Measurements from ENCODE around the gene C1QTNF8.

GRCh38 chr16:1045993-1046911 is 49.8 kb downstream of the C1QTNF8 start:
- no peak for TF ChIP-seq EZH2 (IDR thresholded peaks at IDR 0.05; ENCODE audit: low read length)
- no peak for TF ChIP-seq CTCF (optimal IDR thresholded peaks at IDR 0.05 in 1 of 3, IDR thresholded peaks at IDR 0.05 in 1 of 3, conservative IDR thresholded peaks at IDR 0.05 in 1 of 3; ENCODE audit: extremely low read depth in 1 of 3, insufficient read depth in 2 of 3, low read length in 3 of 3)
